ENCODE results near the gene DLL3. TPM values are rescaled to one million over a fixed set of nuclear protein-coding genes. Genes with fewer than 3 reads are reported as not detected.
A peak's percentile ranks its signal among the peaks of the same experiment; 100 is the strongest.

DLL3 gene
- total and polyA plus RNA-seq, 12 donors: not detected

DNA sequence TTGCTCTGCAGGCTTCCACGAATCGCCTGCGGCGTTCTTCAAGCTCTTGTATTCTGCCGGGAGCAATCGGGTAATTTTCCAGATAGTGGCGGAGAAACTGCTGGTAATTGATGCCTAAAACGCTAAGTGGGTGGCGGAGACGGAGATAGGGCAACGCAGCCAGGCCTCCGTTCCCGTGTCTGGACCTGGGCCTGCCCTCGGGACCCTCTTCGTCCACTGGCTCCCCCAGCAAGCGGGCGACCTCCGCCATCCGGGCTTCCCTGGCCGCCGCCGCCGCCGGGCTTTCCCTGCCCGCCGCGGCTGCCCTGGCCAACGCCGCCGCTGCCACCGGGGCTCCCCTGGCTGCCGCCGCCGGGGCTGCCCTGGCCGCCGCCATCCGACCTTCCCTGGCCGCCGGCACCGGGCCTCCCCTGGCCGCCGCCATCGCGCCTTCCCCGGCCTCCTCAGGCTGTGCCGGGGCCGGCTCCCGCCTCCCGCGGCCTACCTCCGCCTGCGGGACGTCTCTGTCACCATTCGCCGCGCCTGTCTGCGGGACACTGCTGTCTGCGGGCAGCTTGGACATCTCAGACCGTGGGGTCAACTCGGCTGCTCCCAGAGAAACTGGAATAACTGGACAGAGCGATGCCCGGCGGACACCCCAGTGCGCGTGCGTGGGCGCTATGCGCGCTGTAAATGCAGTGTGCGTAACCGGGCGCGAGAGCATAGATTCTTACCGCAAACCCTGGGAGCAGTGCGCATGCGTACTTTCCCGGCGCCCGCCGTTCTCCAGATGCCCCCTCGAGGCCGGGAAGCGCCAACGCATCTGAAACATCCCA is 41.0 kb downstream of the DLL3 start, which contains the start of gene EID2:
Gene EID2 (minus strand): TSS at position 644 of the 815 bp plus-strand sequence. CDS start 82 bp downstream, at position 562.
- Histone ChIP-seq H3K4me3 (peak within 1 kb of the TSS; percentile 47 to 94 (median 77)), H3K27me3 (no peaks in the 10 kb centered on the region), H3K9me3 (no peaks in the 10 kb centered on the region), H3K4me1 (peaks cover 0 to 32% (median 23%) of the 10 kb centered on the region in 9 donors), H3K27ac (peak within 1 kb of the TSS; percentile 90 to 98 (median 96)), H3K36me3 (no peaks in the 10 kb centered on the region)
- DNase-seq (peak; percentile 95 to 96), ATAC-seq (peak; percentile 97 to 99 (median 99))
- TF ChIP-seq, protein P1, sequence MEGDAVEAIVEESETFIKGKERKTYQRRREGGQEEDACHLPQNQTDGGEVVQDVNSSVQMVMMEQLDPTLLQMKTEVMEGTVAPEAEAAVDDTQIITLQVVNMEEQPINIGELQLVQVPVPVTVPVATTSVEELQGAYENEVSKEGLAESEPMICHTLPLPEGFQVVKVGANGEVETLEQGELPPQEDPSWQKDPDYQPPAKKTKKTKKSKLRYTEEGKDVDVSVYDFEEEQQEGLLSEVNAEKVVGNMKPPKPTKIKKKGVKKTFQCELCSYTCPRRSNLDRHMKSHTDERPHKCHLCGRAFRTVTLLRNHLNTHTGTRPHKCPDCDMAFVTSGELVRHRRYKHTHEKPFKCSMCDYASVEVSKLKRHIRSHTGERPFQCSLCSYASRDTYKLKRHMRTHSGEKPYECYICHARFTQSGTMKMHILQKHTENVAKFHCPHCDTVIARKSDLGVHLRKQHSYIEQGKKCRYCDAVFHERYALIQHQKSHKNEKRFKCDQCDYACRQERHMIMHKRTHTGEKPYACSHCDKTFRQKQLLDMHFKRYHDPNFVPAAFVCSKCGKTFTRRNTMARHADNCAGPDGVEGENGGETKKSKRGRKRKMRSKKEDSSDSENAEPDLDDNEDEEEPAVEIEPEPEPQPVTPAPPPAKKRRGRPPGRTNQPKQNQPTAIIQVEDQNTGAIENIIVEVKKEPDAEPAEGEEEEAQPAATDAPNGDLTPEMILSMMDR (IDR thresholded peaks at IDR 0.05): peak; percentile 74 to 94 (median 87)
- 0 to 1% methylated on average over 77 to 84 of the region's 84 CpGs for WGBS, 2 donors
- intact Hi-C loops (cut with DNase I): loop anchor here in 9 of 10 donors (5.0 to 10.0 kb wide), 8 partner anchors 55 to 415 kb away; partner anchors contain the start of genes PAK4 (in 2 of the 9), SUPT5H (in 2 of the 9), DYRK1B (in 1 of the 9) and FBL (in 1 of the 9)

DNA sequence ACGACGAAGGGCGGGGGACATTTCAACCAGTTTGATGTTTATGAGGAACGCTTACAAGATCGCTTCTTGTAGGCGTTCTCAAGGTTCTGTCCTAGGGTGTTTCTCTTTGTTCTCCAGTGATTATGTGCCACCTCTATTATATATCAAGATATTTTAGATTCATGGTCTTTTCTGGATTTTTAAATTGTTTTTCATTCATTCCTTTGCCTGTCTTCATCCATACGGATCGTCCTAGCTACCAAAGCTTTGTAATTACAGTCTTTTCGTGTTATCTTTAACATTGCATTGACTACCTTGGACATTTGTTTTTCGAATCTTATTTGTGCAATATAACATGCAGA is 41.6 kb downstream of the DLL3 start:
- no peaks in the 10 kb centered on the region for H3K36me3 ChIP-seq
- DNase-seq (no peak), ATAC-seq (no peak)
- peaks cover 0 to 32% (median 23%) of the 10 kb centered on the region in 9 donors for H3K4me1 ChIP-seq
- intact Hi-C loops (cut with DNase I): loop anchor here in 1 of 10 donors (10.0 kb wide), 1 partner anchor 304 kb away; the partner anchor contains the start of gene FBL
- TF ChIP-seq, protein P1 (IDR thresholded peaks at IDR 0.05): peak in 1 of 9 donors; percentile 24
- WGBS, 2 donors: 5% methylated on average over 10 of the region's 10 CpGs
- peak overlapping the region in 6 of 10 donors; percentile 91 to 97 (median 95) for H3K27ac ChIP-seq
- H3K4me3 ChIP-seq: peak overlapping the region in 7 of 10 donors; percentile 74 to 94 (median 86)
- H3K9me3 ChIP-seq: no peaks in the 10 kb centered on the region
- peaks cover 0 to 3% (median 0%) of the 10 kb centered on the region in 7 donors for H3K27me3 ChIP-seq

- Histone ChIP-seq H3K9me3 (no peaks in the 10 kb centered on the region), H3K4me3 (no peak overlapping the region), H3K27me3 (peaks cover 0 to 15% (median 0%) of the 10 kb centered on the region in 7 donors), H3K36me3 (no peaks in the 10 kb centered on the region), H3K27ac (peak overlapping the region in 2 of 10 donors; percentile 20 to 37), H3K4me1 (peaks cover 0 to 32% (median 23%) of the 10 kb centered on the region in 9 donors)
- DNase-seq: no peak
- no peak for ATAC-seq
- WGBS, 2 donors: 46 to 55% methylated on average over 2 of the region's 2 CpGs
- intact Hi-C loops (cut with DNase I): loop anchor here in 1 of 10 donors (10.0 kb wide), 1 partner anchor 303 kb away; the partner anchor contains the start of gene FBL
- TF ChIP-seq, protein P1 (IDR thresholded peaks at IDR 0.05): no peak
Measured at GRCh38 chr19:39542206-39542605, 43.5 kb downstream of the DLL3 start.

DNA sequence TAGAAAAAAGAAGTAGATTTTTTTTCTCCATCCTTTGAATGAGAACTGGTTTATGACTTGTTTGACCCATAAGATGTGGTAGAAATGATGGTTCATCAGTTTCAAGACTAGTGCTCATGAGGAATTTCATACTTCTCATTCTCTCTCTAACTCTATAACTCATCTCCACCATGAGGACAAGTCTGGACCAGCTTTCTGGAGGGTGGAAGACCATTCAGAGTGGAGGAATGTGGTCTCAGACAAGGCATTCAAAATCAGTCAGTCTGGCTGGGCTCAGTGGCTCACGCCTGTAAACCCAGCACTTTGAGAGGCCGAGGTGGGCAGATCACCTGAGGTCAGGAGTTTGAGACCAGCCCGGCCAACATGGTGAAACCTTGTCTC is 44.7 kb downstream of the DLL3 start:
- H3K36me3 ChIP-seq: no peaks in the 10 kb centered on the region
- H3K27me3 ChIP-seq: peaks cover 0 to 15% (median 0%) of the 10 kb centered on the region in 7 donors
- H3K4me1 ChIP-seq: peaks cover 0 to 21% (median 14%) of the 10 kb centered on the region in 9 donors
- no peak overlapping the region for H3K27ac ChIP-seq
- TF ChIP-seq, protein P1 (IDR thresholded peaks at IDR 0.05): no peak
- intact Hi-C loops (cut with DNase I): loop anchor here in 1 of 10 donors (10.0 kb wide), 1 partner anchor 301 kb away; the partner anchor contains the start of gene FBL
- DNase-seq: no peak
- H3K9me3 ChIP-seq: no peaks in the 10 kb centered on the region
- WGBS, 2 donors: 83 to 87% methylated on average over 3 of the region's 3 CpGs
- no peak for ATAC-seq
- no peak overlapping the region for H3K4me3 ChIP-seq

All from heart right ventricle (tissue), 16 donors.